Uterus (tissue), 4 donors: Measurements from ENCODE around the gene PRKCE. TPM values are rescaled to one million over a fixed set of nuclear protein-coding genes. Genes with fewer than 3 reads are reported as not detected.

Source experiments
- DNase-seq, 2 donors: peaks; one replicate each; pipeline ENCODE4 v3.0.0-alpha.2; 2019 to 2020
- H3K27ac ChIP-seq, 2 donors: fragments of 200-600 bp; sonication (generic); 1 replicate in 1 of 2; 2 replicates in 1 of 2; pipeline ENCODE4 v1.5.1; 2016 to 2018
- H3K27me3 ChIP-seq, 2 donors: fragments of 200-600 bp; sonication (generic); one replicate each; pipeline ENCODE4 v1.5.1; 2018 to 2019; ENCODE audit warnings: control low read depth in 1 of 2
- H3K36me3 ChIP-seq, 2 donors: fragments of 200-600 bp; sonication (generic); one replicate each; pipeline ENCODE4 v1.5.1; 2019; ENCODE audit warnings: control low read depth in 1 of 2
- H3K4me1 ChIP-seq, 2 donors: fragments of 200-600 bp; sonication (generic); one replicate each; pipeline ENCODE4 v1.5.1; 2018 to 2019; ENCODE audit warnings: control low read depth in 1 of 2
- H3K4me3 ChIP-seq, 2 donors: fragments of 200-600 bp; sonication (generic); 1 replicate in 1 of 2; 2 replicates in 1 of 2; pipeline ENCODE4 v1.5.1; 2018 to 2019; ENCODE audit warnings: mild to moderate bottlenecking in 1 of 2
- H3K9me3 ChIP-seq, 2 donors: fragments of 200-600 bp; sonication (generic); one replicate each; pipeline ENCODE4 v1.5.1; 2019; ENCODE audit warnings: control low read depth in 1 of 2
- POLR2A ChIP-seq, 2 donors: fragments of 450-650 bp; IDR thresholded peaks; one replicate each; pipeline ENCODE4 v1.6.1; 2016; ENCODE audit warnings: antibody characterized with exemption in 2 of 2, mild to moderate bottlenecking in 1 of 2, moderate library complexity in 1 of 2
- intact Hi-C: fragments of 100-400 bp; cut with DNase I; formaldehyde crosslinking; loops from one replicate; pipeline ENCODE4 v1.15.1; 2023; ENCODE audit warnings: low total_unique reads
- total RNA-seq, 4 donors: library from RNA; depleted of rRNA in 3 of 4; stranded (reverse); fragments of >200 nt in 3 of 4; gene quantifications; one replicate each; pipeline versions ENCODE4 v1.1.0 to v1.2.4, GENCODE V29; 2014 to 2023
- TF ChIP-seq, protein P1 (sequence below), 4 experiments: fragments of 200-600 bp in 2 of 4; fragments of 450-650 bp in 2 of 4; sonication (generic) in 2 of 4; IDR thresholded peaks; one replicate each; pipeline ENCODE4 v1.5.1; 2016 to 2019; ENCODE audit warnings: antibody characterized with exemption in 4 of 4, mild to moderate bottlenecking in 2 of 4, moderate library complexity in 1 of 4
- donor health status: DM: yes; HTN: yes; CAD: no.

The PRKCE gene
- total RNA-seq, 4 donors from 2014 or later: 3.8 to 47.6 (median 14.2) TPM

GRCh38 chr2:46170026-46170425 lies 518.6 kb downstream of the PRKCE start:
- intact Hi-C loops: no loop called here

DNA sequence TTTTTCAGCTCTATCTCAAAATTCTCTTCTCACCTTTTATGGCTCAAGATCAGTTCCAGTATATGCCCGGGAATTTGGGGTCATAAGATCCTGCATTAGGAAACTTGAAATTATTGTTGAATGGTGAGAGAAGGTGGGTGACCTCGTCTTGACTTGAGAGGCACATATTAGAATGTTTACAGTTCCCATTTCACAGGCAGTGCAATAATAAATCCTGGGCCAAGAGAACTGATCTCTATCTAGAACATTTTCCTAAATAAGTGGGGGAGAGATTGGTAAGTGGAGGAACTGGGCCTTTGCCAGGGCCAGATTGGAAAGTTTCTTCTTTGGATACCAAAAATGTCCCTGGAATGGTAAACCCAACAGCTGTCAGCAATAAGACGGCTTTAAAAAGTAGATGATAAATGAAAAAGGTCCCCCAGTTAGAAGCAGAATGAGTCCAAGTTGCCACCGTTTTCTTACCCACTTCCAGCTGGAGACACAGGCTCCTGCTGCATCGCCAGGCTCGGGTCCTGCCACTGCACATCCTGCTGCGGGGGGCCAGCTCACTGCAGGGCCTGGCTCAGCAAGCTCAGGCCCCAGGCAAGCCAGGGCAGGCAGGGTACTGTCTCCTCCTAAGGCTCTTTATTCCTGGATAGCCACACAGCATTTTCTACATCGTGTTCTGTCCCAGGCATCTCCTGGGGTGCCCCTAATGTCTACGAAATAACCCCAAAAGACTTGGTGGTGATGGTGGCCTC lies 519.3 kb downstream of the PRKCE start:
- TF ChIP-seq, protein P1, sequence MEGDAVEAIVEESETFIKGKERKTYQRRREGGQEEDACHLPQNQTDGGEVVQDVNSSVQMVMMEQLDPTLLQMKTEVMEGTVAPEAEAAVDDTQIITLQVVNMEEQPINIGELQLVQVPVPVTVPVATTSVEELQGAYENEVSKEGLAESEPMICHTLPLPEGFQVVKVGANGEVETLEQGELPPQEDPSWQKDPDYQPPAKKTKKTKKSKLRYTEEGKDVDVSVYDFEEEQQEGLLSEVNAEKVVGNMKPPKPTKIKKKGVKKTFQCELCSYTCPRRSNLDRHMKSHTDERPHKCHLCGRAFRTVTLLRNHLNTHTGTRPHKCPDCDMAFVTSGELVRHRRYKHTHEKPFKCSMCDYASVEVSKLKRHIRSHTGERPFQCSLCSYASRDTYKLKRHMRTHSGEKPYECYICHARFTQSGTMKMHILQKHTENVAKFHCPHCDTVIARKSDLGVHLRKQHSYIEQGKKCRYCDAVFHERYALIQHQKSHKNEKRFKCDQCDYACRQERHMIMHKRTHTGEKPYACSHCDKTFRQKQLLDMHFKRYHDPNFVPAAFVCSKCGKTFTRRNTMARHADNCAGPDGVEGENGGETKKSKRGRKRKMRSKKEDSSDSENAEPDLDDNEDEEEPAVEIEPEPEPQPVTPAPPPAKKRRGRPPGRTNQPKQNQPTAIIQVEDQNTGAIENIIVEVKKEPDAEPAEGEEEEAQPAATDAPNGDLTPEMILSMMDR (IDR thresholded peaks at IDR 0.05): no peak
- TF ChIP-seq POLR2A (IDR thresholded peaks at IDR 0.05): no peak
- peak overlapping the region; percentile 6 to 30 for H3K27ac ChIP-seq
- H3K9me3 ChIP-seq: no peaks in the 10 kb centered on the region
- DNase-seq: no peak
- H3K4me3 ChIP-seq: no peak overlapping the region
- no peaks in the 10 kb centered on the region for H3K36me3 ChIP-seq
- no peaks in the 10 kb centered on the region for H3K27me3 ChIP-seq
- H3K4me1 ChIP-seq: no peaks in the 10 kb centered on the region
- intact Hi-C loops: no loop called here

More at GRCh38 chr2:46170026-46170425, 518.6 kb downstream of the PRKCE start:
- H3K4me3 ChIP-seq: no peak overlapping the region
- H3K36me3 ChIP-seq: no peaks in the 10 kb centered on the region
- H3K27ac ChIP-seq: no peak overlapping the region
- TF ChIP-seq, protein P1 (IDR thresholded peaks at IDR 0.05): no peak
- TF ChIP-seq POLR2A (IDR thresholded peaks at IDR 0.05): no peak
- H3K4me1 ChIP-seq: no peaks in the 10 kb centered on the region
- H3K9me3 ChIP-seq: no peaks in the 10 kb centered on the region
- no peaks in the 10 kb centered on the region for H3K27me3 ChIP-seq
- no peak for DNase-seq

DNA sequence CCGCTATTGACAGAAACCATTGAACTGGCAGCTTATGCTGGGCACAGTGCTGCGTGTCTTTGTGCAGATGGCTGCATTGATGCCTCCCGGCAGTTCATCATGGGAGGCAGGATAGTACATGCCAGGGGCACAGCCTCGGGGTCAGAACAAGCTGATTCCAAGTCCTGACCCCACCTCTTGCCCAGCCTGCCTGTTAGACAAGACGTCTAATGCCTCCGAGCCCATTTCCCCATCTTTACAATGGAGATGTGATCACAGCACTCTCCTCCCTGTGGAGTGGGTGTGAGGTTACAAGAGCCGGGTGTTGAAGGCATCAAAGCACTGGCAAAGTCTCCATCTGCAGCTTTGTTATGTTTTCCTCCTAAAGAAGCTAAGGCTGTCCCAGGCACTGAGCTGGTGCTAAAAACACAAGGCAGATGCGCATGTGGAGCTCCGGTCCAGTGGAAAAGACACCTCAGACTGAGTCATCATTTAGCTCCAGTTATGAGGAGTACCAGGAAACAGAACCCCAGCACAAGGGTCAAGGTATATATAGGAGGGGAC lies 520.0 kb downstream of the PRKCE start:
- peak in 1 of 2 donors; percentile 63 for DNase-seq
- Histone ChIP-seq H3K4me1 (no peaks in the 10 kb centered on the region), H3K4me3 (no peak overlapping the region), H3K27ac (peak overlapping the region; percentile 6 to 30), H3K27me3 (no peaks in the 10 kb centered on the region), H3K36me3 (no peaks in the 10 kb centered on the region), H3K9me3 (no peaks in the 10 kb centered on the region)
- TF ChIP-seq, protein P1 (IDR thresholded peaks at IDR 0.05): no peak
- no peak for TF ChIP-seq POLR2A (IDR thresholded peaks at IDR 0.05)
- intact Hi-C loops: no loop called here

DNA sequence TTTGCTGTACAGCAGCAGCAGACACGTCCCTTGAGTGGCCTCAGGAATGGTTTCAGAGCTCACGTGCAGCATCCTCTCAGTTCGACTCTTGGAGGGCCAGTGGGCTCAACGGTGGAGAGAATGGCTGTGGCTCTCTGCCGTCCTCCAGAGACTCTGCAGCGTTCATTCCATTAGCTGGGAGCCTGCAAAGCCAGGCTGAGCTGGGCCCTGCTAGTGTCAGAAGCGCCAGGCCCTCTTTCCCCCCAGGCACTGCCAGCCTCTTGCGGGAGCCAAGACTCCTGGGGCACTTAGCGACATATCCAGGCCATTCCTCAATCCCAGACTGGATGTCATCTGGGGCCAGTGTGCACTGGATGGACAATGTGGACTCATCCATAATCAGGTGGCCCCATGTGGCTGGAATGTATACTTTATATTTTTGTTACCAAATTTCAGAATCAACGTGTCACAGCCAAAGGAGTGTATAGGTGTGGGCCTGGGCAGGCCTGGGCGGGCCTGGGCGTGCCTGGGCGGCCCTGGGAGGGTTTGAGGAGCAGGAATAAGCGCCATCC lies 520.6 kb downstream of the PRKCE start:
- Histone ChIP-seq H3K4me1 (no peaks in the 10 kb centered on the region), H3K36me3 (no peaks in the 10 kb centered on the region), H3K27ac (no peak overlapping the region), H3K27me3 (no peaks in the 10 kb centered on the region), H3K4me3 (no peak overlapping the region), H3K9me3 (no peaks in the 10 kb centered on the region)
- intact Hi-C loops: no loop called here
- no peak for TF ChIP-seq POLR2A (IDR thresholded peaks at IDR 0.05)
- TF ChIP-seq, protein P1 (IDR thresholded peaks at IDR 0.05): no peak
- DNase-seq: no peak

DNA sequence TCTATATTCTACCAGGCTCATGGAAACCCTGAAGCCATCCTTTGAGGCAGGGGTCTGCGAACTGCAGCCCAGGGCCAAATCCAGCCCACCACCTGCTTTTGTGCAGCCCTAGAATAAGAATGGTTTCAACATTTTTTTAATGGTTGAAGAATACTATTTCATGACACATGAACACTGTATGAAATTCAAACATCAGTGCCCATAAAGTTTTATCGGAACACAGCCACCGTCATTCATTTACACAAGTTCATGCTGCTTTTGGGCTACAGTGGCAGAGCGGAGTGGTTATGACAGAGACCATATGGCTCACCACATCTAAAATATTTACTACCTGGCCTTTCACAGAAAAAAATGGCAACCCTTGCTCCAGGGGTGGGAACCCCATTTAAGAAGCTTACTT lies 521.6 kb downstream of the PRKCE start:
- no peak overlapping the region for H3K27ac ChIP-seq
- H3K36me3 ChIP-seq: no peaks in the 10 kb centered on the region
- intact Hi-C loops: no loop called here
- H3K27me3 ChIP-seq: no peaks in the 10 kb centered on the region
- TF ChIP-seq, protein P1 (IDR thresholded peaks at IDR 0.05): no peak
- TF ChIP-seq POLR2A (IDR thresholded peaks at IDR 0.05): no peak
- H3K9me3 ChIP-seq: no peaks in the 10 kb centered on the region
- H3K4me1 ChIP-seq: no peaks in the 10 kb centered on the region
- H3K4me3 ChIP-seq: no peak overlapping the region
- no peak for DNase-seq
